ENCODE data around the gene LEPROT.
A peak's percentile ranks its signal among the peaks of the same experiment; 100 is the strongest.

LEPROT gene

GRCh38 chr1:65398083-65398482 is 22.4 kb upstream of the LEPROT start:
- no peak overlapping the region for H3K4me3 ChIP-seq (replicated peaks in 1 of 2; ENCODE audit: low read depth in 2 of 2, low read length in 2 of 2)
- no peak for DNase-seq (ENCODE audit: low read depth in 2 of 2)
- no peak for TF ChIP-seq CTCF (IDR thresholded peaks at IDR 0.05; ENCODE audit: low read depth, low read length)

- DNase-seq (ENCODE audit: low read depth in 2 of 2), result no peak
- no peak overlapping the region for H3K4me3 ChIP-seq (replicated peaks in 1 of 2; ENCODE audit: low read depth in 2 of 2, low read length in 2 of 2)
- TF ChIP-seq CTCF (IDR thresholded peaks at IDR 0.05; ENCODE audit: low read depth, low read length), result no peak
Measured at GRCh38 chr1:65399003-65399402, 21.5 kb upstream of the LEPROT start.

DNA sequence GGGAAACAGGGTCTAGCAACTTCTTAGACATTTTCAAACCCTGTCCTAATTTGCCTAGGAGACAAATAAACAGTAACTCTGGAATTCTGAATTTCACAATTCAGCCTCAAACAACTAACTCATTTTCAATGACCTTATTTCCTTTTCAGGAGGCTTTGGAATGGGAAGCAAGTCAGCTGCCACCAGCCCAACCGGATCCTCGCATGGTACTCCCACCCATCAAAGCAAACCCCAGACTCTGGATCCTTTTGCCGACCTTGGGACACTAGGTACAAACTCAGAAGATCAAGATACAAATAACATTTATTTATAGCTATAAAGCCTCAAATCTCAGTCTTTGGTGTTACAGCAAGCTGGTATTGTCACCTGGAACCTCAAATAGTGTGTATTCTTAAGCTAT is 18.9 kb upstream of the LEPROT start:
- no peak for DNase-seq (ENCODE audit: low read depth in 2 of 2)
- TF ChIP-seq CTCF (IDR thresholded peaks at IDR 0.05; ENCODE audit: low read depth, low read length), result no peak

GRCh38 chr1:65404941-65405340 is 15.5 kb upstream of the LEPROT start:
- no peak for TF ChIP-seq CTCF (IDR thresholded peaks at IDR 0.05; ENCODE audit: low read depth, low read length)
- no peak overlapping the region for H3K4me3 ChIP-seq (replicated peaks in 1 of 2; ENCODE audit: low read depth in 2 of 2, low read length in 2 of 2)
- no peak for DNase-seq (ENCODE audit: low read depth in 2 of 2)

More for the DNA sequence above, 18.9 kb upstream of the LEPROT start:
- no peak overlapping the region for H3K4me3 ChIP-seq (replicated peaks in 1 of 2; ENCODE audit: low read depth in 2 of 2, low read length in 2 of 2)

- no peak for DNase-seq (ENCODE audit: low read depth in 2 of 2)
- no peak overlapping the region for H3K4me3 ChIP-seq (replicated peaks in 1 of 2; ENCODE audit: low read depth in 2 of 2, low read length in 2 of 2)
- no peak for TF ChIP-seq CTCF (IDR thresholded peaks at IDR 0.05; ENCODE audit: low read depth, low read length)
Measured at GRCh38 chr1:65407877-65408276, 12.6 kb upstream of the LEPROT start.

GRCh38 chr1:65409314-65409713 is 11.2 kb upstream of the LEPROT start:
- peak in 1 of 2 donors; percentile 12 for DNase-seq (ENCODE audit: low read depth in 2 of 2)
- no peak for TF ChIP-seq CTCF (IDR thresholded peaks at IDR 0.05; ENCODE audit: low read depth, low read length)
- H3K4me3 ChIP-seq (replicated peaks in 1 of 2; ENCODE audit: low read depth in 2 of 2, low read length in 2 of 2), result no peak overlapping the region

GRCh38 chr1:65409816-65410326 is 10.6 kb upstream of the LEPROT start:
- no peak for DNase-seq (ENCODE audit: low read depth in 2 of 2)
- H3K4me3 ChIP-seq (replicated peaks in 1 of 2; ENCODE audit: low read depth in 2 of 2, low read length in 2 of 2), result no peak overlapping the region
- TF ChIP-seq CTCF (IDR thresholded peaks at IDR 0.05; ENCODE audit: low read depth, low read length), result no peak
